HG03159 (cell line): ENCODE measurements around the gene MAP3K20.
"Not testable (repeated sequence)": the region's sequence is repeated elsewhere in the genome, so short reads cannot be mapped to it uniquely, and the experiment has no call there.

Source experiments
- ATAC-seq: cut with Tn5 transposase; IDR thresholded peaks from one replicate; pipeline ENCODE4 v1.9.1; 2021; ENCODE audit warnings: mild to moderate bottlenecking, moderate library complexity; ENCODE audit not compliant: unreplicated experiment

The MAP3K20 gene

DNA sequence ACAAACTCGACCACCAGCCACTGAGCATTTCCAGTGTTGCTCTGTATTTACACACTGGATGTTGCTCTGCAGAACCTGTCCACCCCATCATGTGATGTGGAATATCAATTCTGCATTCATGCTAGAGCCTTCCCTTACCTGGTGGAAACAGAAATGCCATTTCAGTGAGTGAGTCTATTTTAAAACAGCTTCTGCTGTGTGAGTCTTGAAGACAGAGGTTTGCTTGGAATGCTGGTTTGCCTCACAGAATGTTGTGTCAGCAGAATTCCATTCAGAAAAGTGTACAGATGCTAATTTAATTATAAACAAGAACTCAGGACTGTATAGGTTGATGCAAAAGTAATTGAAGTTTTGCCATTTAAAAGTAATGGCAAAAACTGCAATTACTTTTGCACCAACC lies 118.3 kb downstream of the MAP3K20 start:
- ATAC-seq: no peak

GRCh38 chr2:173195100-173195499 lies 119.5 kb downstream of the MAP3K20 start:
- no peak for ATAC-seq

GRCh38 chr2:173196080-173196479 lies 120.4 kb downstream of the MAP3K20 start:
- ATAC-seq: no peak

GRCh38 chr2:173196638-173197037 lies 121.0 kb downstream of the MAP3K20 start:
- ATAC-seq: no peak

DNA sequence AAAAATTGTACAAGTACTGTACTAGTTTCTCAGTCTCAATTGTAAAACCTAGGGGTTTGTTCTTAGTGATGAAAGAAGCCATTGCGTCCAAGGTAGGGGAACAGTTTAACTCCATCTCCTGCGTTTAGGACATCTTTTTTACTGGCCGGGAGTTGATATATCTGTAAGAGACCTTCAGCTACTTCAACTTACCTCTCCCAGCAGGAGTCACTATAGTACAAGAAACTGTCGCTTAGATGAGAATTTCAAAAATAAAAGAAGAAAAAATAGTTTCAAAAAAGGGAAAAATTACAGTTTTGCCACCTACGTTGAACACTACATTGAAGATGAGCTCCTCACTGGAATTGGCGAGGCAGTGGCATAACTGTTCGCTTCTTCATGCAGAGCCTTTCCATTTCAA lies 122.7 kb downstream of the MAP3K20 start:
- ATAC-seq: no peak

DNA sequence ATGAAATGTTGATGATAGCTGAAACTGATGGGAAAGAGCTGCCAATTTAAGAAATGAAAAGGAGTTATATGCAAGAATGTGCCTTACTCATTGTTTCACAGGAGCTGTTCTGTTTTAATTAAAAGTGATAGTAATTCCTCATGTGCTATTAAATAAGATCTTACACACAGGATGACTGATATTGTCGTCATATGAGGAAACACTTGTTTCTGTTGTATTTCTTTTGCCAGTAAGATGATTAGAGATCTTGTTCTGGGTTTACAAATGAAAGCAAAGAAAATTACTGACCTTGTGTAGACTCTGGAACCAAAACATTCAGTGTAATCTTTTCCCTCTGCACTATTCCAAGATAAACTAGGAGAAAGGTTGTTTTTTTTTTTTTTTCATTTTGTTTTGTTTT lies 123.6 kb downstream of the MAP3K20 start:
- no peak for ATAC-seq

GRCh38 chr2:173202570-173202969 lies 126.9 kb downstream of the MAP3K20 start:
- ATAC-seq: no peak

DNA sequence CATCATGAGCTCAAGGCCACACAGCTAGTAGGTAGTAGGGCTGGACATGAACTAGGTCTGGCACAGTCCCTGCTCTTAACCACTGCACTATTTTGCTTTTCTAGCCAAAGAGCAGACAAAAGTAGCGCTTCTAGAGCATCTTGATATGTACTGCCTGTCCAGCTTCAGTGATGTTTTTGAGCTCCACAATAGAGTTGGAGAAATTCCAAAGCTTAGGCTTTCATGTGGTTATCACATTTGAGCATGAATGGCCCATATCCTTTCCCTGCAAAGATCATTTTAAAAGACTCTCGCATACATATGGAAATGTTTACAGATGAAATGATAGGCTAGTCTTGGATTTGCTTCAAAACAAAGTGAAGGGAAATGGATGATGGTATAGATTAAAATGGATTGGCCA lies 128.7 kb downstream of the MAP3K20 start:
- ATAC-seq: no peak

DNA sequence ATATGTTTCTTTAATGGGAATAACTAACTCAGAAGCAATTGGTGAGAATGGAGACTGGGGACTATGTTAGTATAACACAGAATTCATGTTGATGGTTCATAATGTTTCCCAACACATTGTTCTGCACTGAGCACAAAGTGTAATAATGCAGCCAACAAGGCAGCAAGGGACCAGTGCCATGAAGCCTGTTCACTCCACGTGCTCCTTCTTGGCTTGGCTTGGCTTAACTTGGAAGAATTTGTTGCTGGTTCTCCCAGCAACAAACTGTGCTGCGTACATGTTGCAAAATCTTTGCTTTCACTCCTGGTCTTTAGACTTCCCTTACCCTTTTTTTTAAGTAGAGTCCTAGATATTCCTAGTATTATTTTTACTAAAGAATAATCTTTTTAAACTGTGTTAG lies 129.7 kb downstream of the MAP3K20 start:
- ATAC-seq: no peak

DNA sequence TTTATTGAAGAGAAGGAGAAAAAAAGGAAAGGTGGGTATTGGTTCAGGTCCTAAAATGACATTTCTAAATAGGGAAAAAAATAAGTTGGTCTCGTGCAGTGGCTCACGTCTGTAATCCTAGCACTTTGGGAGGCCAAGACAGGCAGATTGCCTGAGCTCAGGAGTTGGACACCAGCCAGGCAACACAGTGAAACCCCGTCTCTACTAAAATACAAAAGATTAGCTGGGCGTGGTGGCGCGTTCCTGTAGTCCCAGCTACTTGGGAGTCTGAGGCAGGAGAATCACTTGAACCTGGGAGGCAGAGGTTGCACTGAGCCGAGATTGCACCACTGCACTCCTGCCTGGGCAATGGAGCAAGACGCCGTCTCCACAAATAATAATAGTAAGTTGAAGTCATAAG lies 131.5 kb downstream of the MAP3K20 start:
- not testable (repeated sequence) for ATAC-seq

DNA sequence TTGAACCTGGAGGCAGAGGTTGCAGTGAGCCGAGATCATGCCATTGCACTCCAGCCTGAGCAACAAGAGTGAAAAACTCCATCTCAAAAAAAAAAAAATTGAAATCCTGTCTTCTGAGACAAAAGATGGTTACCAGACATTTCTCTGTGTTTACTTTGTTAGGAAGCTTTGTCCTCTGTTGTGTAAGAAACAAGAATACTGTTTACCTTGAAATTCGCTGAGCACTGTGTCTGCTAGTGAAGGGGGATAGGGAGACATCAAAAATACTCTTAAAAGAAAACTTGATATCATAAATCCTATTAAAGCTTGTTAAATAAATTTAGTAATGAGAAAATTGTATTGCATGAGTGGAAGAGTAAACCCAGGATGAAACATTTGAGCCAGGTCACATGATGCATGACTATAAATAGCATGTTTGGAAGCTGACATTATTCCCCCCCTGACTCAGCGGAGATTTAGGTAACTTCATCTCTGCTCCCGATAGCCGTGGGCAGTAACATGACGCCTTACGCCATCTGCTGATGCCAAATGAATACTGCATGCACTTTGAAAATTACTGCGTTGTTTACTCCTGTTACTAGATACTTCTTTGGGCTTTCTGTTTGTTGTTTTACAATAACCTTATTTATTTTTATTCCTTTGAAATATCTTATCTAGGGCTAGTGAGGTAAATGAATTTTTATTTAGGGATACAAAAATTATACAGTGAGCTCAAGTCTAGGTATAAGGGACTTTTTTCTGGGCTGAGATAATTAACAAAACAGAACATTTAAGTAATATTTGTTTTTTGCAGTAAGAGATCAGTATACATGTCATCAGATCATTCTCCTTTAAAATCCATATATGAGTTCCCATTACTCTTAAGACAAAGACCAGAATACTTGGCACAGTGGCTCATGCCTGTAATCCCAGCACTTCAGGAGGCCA lies 134.9 kb downstream of the MAP3K20 start:
- peak; percentile 70 for ATAC-seq

DNA sequence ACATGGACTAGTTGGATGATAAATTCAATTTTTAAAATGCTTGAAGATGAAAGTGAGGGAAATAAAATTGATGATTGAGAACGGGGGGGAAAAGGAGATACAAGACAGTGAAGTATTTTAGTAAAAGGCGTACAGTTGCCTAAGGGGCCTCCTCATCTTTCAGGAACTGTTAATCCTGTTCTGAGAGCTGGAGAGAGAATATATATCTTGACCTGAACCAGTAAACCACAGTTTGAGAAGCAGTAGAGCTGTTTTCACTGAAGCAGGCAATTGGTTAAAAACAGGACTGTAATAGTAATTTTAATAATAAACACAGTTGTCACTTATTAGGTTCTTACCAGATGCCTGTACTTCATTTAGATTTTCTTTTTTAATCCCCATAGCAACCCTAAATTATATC lies 137.5 kb downstream of the MAP3K20 start:
- ATAC-seq: no peak

- no peak for ATAC-seq
These were observed 138.6 kb downstream of the MAP3K20 start for GRCh38 chr2:173214213-173214612.

DNA sequence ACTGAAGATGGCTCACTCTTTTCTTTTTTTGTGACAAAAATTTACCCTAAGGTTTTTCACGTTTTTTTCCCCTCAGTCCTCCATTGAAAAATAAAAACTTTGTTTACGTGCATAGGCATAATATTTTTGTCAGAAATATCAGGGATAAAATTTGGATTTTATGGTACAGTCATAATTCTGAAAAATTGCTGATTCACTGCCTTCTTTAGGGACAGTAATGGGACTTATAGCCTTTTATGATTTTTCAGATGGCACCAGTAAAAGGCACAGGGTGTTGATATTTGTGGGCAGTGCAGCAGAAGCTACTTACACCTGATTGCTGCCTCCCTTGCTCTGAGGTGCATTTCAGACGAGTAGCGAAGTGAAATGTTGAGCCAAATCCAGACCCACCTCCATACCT lies 139.7 kb downstream of the MAP3K20 start:
- no peak for ATAC-seq

DNA sequence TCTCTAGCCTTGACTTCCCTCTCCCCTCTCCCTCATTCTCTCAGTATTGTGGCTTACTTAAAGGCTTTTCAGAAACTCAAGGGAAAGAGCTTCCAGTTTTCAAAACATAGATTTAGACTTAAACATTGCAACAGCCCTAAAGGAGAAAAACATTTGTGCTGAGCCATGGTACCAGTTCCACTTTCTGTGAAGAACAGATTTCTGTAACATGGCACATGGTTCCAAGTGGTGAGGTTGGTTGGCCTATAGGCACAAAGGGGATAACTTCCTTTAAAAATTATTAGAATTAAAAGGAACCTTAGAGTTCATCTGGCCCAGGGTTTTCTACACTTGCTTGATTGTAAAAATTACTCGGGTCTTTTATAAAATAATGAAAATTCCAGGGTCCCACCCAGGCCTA lies 140.4 kb downstream of the MAP3K20 start:
- ATAC-seq: no peak

DNA sequence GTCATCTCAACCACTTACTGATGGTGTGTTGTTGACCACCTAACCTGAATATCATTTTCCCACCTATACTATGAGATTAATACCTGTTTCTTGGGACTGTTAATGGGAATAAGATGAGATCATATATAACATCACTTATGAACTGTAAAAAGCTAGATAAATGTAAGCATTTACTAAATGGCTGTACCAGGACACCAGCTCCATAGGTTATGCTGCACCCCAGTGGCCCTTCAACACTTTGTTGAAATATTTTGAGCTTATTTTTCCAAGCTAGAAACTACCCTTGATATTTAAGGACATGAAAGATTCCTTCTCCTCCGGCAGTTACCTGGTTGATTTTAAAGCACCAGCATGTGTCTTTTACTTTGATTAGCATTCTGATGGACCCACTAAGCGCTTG lies 141.0 kb downstream of the MAP3K20 start:
- ATAC-seq: no peak

- ATAC-seq: no peak
These were observed 141.6 kb downstream of the MAP3K20 start for GRCh38 chr2:173217116-173217840.

GRCh38 chr2:173218326-173219056 lies 142.8 kb downstream of the MAP3K20 start:
- no peak for ATAC-seq

DNA sequence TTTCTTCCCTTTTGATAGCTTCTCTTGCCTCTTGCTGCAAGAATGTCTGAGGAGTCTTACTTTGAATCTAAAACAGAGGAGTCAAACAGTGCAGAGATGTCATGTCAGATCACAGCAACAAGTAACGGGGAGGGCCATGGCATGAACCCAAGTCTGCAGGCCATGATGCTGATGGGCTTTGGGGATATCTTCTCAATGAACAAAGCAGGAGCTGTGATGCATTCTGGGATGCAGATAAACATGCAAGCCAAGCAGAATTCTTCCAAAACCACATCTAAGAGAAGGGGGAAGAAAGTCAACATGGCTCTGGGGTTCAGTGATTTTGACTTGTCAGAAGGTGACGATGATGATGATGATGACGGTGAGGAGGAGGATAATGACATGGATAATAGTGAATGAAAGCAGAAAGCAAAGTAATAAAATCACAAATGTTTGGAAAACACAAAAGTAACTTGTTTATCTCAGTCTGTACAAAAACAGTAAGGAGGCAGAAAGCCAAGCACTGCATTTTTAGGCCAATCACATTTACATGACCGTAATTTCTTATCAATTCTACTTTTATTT lies 145.6 kb downstream of the MAP3K20 start:
- no peak for ATAC-seq

DNA sequence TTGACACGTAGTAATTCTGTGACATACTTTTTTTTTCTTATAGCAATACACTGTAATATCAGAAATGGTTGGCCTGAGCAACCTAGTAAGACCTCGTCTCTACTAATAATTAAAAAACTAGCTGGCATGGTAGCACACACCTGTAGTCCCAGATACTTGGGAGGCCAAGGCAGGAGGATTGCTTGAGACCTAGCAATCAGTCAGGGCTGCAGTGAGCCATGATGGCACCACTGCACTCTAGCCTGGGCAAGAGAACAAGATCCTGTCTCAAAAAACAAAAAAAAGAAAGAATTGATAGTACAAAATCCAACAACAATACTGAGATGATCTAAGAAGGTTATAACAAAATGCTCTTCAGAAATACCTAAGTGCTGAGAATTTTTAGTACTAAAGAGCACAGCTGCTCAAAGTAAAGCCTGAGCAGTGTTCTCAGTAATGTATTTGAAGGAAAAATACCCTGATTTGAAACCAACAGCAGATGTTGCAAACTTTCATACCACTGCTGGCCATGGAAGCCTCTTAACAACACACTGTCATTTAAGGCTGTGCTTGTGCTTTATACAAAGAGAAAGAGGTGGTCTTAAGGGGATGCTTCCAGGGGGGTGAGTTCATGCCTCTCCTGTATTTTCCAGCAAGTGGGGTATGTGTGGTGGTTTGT lies 146.4 kb downstream of the MAP3K20 start:
- ATAC-seq: peak; percentile 67

DNA sequence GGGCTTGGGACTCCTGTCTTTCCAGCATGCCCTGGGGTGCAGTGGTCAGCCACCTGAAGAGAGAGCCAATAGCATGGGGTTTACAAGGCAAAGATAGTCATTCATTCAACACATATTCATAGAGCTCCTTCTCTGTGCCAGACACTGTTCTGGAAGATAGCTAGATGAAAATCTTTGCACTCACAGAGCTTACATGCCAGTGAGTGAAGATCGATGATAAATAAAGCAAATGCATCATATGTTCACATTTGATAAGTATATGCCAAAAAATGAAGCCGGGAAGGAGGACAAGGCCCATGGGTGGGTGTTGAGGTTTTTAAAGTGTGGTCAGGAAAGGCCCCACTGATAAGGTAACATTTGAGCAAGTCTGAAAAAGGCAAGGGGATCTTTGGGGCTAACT lies 148.2 kb downstream of the MAP3K20 start:
- ATAC-seq: no peak
